Stimulated activated CD4-positive, alpha-beta T cell treated with anti-CD3 and anti-CD28 coated beads, Interleukin-1b, Interleukin-23, amount 100 ng/mL, for 48 hours (primary cell): ENCODE data around the gene SLC6A3.
"Not testable (repeated sequence)": the region's sequence is repeated elsewhere in the genome, so short reads cannot be mapped to it uniquely, and the experiment has no call there.

Experiments
- DNase-seq: peaks from one replicate; pipeline ENCODE4 v3.0.0-alpha.2; 2020

The SLC6A3 gene

DNA sequence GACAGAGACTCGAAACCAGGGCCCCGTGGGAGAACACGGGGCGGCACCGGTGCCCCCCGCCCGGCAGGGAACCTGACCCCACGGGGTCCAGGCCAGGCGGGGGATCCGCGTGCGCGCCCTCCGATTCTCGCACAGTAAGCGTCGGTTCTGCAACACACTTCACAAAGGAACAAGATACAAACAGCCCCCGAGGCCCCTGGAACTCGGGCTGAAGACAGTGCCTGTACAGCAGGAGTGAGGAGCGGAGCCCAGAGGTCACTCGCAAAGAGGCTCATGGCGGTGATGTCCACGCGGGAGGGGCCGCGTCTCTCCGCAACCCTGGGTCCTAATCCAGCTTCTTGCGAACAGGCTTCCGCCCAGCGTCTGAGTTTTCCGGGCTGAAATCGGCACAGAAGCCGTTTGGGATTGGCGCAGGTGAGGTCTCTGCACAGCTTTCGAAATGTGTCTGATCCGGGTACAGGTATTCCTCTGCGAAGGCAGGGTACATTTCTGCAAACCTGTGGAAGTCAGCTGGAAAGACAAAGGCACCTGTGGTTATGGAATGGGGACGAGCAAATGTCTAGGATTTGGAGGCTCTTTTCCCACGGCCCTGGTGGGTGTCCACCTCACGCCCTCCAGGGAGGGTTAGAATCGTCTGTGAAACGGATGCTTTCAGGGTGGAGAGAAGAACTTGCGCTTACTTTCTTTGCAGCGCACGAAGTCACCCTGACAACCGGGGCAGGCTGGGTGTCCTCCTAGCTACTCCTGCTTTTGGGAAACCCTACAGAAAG lies 18.3 kb upstream of the SLC6A3 start:
- no peak for DNase-seq

GRCh38 chr5:1462358-1462757 lies 17.1 kb upstream of the SLC6A3 start:
- no peak for DNase-seq

DNA sequence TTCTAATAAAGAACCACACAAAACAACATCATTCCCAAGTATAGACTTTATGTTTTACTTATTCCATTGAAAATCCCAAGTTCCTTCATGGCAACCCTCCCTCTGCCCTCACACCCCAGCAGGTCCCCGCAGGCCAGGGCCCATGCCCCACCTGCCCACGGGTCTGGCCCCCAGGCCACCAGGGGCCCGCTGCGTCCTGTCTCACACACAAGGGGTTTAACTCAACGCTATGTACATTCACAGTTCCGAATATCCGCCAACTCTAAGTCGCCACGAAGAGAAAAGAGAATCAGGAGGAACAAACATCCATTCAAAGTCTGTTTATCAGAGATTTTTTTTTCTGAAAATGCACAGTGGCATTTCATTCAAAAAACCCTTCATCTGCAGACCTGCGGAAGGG lies 16.2 kb upstream of the SLC6A3 start:
- DNase-seq: no peak

DNA sequence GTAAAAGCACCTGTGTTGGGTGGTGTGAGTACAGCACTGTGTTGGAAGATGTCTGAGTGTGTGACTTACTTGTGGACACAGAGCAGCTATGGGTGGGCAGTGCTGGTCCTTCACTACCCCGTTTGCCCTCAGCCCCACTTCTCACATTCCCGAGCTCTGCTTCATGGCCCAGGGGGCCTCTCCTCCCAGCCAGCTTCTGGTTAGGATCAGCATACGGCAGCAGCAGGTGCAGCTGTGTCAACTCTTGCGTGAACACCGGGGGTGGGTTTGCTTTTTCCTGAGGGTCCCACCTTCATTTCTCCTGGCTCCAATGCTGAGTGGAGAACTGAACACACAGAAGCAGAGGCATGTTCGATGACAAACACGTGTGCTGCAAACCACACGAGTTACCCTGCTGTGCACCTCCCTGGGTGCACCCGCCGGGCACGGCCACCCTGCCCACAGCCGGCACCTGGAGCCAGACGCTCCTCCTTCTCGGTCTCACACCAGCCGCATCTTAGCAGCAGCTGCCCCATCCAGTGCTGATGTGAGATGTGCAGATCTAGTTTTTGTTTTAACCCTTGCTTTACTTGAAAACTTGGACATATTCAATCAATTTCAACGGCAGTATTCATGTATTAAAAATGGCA lies 14.9 kb upstream of the SLC6A3 start:
- DNase-seq: no peak

GRCh38 chr5:1459435-1459834 lies 14.2 kb upstream of the SLC6A3 start:
- not testable (repeated sequence) for DNase-seq

- not testable (repeated sequence) for DNase-seq
Observed at GRCh38 chr5:1456110-1456881, 11.1 kb upstream of the SLC6A3 start.

DNA sequence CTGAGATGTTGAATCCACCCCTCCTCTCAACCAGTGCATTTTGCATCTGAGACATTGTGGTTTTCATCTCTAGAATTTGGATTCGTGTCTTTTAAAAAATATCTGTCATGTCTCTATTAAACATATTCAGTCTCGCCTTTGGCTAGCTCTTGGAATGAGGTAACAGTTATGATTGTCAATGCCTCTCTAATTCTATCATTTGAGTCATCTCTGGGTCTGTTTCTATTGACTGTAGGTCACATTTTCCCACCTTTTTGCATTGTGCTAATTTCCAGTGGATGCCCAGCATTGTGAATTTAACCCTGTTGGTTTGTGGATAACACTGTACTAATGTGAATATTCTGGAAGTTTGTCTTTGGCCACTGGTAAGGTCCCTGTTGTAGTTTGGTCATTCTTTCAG lies 8.4 kb upstream of the SLC6A3 start:
- no peak for DNase-seq

GRCh38 chr5:1449081-1449630 lies 3.9 kb upstream of the SLC6A3 start:
- no peak for DNase-seq

- peak; percentile 32 for DNase-seq
Observed at GRCh38 chr5:1448511-1449011, 3.3 kb upstream of the SLC6A3 start.

DNA sequence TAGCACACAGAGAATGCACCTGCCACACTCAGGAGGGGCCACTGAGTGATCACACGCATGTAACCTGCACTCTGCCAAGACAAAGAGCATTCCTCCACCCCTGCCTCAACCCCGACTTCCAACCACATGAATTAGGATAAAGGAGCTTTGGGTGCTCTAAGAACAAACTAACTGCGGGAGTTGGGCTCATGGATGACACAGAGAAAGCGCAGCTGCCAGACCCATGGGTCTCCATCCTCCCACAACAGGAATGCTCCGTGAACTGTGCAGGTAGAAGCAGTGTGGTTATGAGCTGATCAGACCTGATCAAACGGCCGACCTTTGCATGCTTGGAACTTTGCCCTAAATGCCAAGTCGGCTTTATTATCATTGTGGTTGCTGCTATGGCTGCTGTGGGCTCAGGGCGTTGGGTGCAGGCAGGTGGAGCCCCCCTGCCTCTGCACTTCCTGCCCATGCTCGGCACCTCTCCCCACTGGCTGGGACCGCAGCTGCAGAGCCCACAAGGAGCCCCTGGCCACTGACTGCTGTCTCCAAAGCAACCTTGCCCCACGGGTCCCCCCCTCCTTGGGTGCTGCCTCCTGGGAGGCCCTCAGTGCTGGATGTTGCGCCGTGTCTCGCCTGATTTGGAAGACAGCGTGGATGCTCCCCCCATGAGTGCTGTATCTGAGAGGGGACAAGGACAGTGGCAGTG lies 2.6 kb upstream of the SLC6A3 start:
- DNase-seq: no peak

GRCh38 chr5:1446602-1447343 lies 1.5 kb upstream of the SLC6A3 start:
- no peak for DNase-seq

DNA sequence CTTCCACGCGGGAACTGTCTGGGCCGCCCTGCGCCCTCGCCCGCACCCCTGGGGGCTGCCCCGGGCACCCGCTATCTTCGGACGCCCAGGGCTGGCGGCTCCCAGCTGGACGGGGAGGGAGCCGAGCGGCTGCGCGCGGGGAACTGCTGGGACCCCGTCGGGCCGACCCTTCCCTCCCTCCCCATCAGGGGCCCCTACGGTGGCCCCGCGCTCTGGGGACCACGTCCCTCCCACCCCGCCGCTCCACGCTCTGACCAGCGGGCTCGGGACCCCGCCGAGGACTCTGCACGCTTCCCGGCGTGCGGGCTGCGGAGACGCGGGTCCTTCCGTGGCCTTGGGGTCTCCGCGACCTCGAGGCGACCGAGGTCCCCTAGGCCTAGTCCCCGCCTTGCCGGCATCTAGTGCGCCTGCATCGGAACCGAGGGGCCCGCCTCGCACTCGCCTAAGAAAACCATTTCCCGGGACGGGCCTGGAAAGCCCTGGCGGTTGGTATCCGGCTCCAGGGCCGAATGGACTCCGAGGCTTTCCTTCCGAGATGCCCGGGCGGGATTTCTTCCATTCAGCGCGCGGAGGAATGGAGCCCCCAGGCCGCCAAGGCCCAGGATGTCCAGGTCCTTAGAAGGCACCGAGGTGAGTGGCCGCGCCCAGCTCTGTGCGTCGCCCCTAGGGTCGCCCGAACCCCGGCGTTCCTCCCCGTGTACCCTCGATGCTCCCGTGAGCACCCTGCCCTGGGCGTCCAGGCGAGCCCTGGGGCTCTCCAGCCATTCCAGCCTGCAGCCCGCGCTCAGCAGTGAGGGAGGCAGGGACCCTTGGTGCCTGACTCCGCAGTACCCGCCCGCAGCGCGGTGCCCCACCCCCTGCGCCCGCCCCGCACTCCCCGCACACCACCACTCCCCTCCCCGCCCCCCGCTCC lies 705 bp upstream of the SLC6A3 start:
- no peak for DNase-seq

DNA sequence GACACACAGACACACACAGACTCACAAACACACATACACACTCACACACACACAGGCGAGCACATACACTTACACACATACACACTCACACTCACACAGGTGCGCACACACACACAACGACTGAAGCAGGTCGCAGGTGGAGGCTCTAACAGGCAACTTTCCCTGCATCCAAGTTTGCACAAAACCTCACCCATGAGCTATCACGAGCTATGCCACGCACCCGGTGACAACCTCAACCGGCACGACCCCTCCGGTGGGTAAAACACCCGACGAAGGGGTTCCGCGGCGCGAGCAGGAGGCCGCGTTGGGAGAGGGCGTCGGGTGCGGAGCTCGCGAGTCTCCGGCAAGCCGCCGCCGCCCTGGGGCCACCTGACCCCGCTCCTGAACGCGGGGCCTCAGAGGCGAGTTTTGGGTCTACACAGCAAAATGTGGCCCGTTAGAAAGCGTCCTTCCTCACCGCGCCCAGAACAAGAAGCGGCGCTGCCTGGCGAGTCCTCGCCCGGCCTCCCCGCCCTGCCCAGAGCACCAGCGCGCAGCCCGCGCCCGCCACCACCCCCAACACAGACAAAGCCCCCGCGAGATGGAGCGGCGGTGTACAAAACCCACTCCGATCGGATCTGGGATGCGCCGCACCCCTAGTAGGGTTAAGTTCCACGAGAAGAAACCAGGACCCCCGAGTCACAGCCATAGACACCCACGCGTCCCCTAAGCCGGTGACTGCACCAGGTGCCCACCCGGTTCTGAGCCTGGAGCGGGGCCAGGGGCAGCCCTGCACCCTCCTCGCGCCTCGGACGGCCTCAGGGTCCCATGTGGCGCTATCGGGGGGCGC lies 665 bp downstream of the SLC6A3 start:
- no peak for DNase-seq

GRCh38 chr5:1443991-1444360 lies 1.3 kb downstream of the SLC6A3 start:
- no peak for DNase-seq

- no peak for DNase-seq
Observed at GRCh38 chr5:1443171-1443570, 2.1 kb downstream of the SLC6A3 start.

DNA sequence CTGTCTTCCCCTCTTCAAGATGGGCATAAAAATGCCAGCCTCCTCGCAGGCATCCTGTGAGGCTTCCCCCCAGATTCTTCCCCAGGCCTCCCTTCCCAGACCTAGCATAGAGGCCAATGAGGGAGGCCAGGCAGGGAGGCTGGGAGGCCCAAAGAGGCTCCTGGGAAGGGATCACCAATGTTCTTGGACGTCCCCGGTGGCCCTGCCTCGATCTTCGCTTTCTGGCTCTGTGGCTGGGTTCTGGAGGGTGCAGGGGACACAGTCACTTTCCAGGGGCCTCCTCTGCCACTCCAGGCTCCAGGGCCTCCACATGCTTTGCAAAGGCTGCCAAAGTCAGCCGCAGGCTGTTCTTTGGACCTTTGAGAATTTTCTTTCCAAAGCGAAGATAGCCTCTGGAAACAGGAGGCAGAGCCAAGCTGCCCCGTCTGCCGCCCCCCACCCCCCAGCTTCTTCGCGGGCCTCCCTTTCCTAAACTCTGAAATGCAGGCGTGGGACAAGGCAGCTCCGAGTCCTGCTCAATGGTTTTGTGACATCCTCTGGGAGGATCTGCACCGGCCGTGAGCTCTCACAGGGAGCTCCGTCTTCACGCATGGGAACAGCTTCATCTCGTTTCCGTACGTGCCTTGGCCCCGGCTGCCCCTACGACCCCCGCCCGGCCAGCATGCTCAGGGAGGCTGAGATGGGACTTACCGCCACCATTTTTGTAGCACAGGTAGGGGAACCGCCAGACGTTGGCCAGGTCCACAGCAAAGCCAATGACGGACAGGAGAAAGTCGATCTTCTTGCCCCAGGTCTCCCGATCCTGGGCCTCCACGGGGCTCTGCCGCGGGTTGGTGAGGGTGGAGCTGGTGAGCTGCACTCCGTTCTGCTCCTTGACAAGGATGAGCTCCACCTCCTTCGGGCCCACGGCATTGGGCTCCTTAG lies 2.8 kb downstream of the SLC6A3 start:
- no peak for DNase-seq

GRCh38 chr5:1441166-1441865 lies 3.9 kb downstream of the SLC6A3 start:
- no peak for DNase-seq

- DNase-seq: no peak
Observed at GRCh38 chr5:1440098-1440493, 5.1 kb downstream of the SLC6A3 start.
